NCI-H2196 treated with DMSO at 0.1 percent for 48 hours (cell line): ENCODE measurements around the gene FIGLA.
"Not testable (repeated sequence)": the region's sequence is repeated elsewhere in the genome, so short reads cannot be mapped to it uniquely, and the experiment has no call there.

ENCODE experiments used
- DNase-seq: peaks from one replicate; lab custom pipeline; 2025; ENCODE audit not compliant: unreplicated experiment; lab: John Stamatoyannopoulos, UW

FIGLA gene

GRCh38 chr2:70747284-70747683 is 43.2 kb downstream of the FIGLA start:
- no peak for DNase-seq

- DNase-seq: no peak
Observed at GRCh38 chr2:70746094-70746974, 44.1 kb downstream of the FIGLA start.

- DNase-seq: no peak
Observed at GRCh38 chr2:70745276-70745825, 45.1 kb downstream of the FIGLA start.

- no peak for DNase-seq
Observed at GRCh38 chr2:70744397-70744796, 46.0 kb downstream of the FIGLA start.

GRCh38 chr2:70743677-70744076 is 46.8 kb downstream of the FIGLA start:
- no peak for DNase-seq

- DNase-seq: no peak
Observed at GRCh38 chr2:70743068-70743467, 47.4 kb downstream of the FIGLA start.

- not testable (repeated sequence) for DNase-seq
Observed at GRCh38 chr2:70739492-70739891, 51.0 kb downstream of the FIGLA start.

GRCh38 chr2:70738159-70738558 is 52.3 kb downstream of the FIGLA start:
- DNase-seq: no peak

GRCh38 chr2:70735071-70735470 is 55.4 kb downstream of the FIGLA start:
- no peak for DNase-seq

GRCh38 chr2:70733646-70734180 is 56.7 kb downstream of the FIGLA start:
- DNase-seq: no peak

GRCh38 chr2:70732766-70733645 is 57.4 kb downstream of the FIGLA start:
- no peak for DNase-seq

- no peak for DNase-seq
Observed at GRCh38 chr2:70730730-70731129, 59.7 kb downstream of the FIGLA start.

- no peak for DNase-seq
Observed at GRCh38 chr2:70729647-70730046, 60.8 kb downstream of the FIGLA start.

GRCh38 chr2:70728128-70728527 is 62.3 kb downstream of the FIGLA start:
- DNase-seq: no peak
